B cell (primary cell): ENCODE measurements around the gene LIPG. TPM values are rescaled to one million over a fixed set of nuclear protein-coding genes. Genes with fewer than 3 reads are reported as not detected.

ENCODE experiments used
- ATAC-seq: fragments of 200-7000 bp; cut with Tn5 transposase; one replicate; pipeline ENCODE4 v1.10.0; 2021; ENCODE audit warnings: low read depth, mild to moderate bottlenecking, moderate number of reproducible peaks, moderate library complexity
- CTCF ChIA-PET: fragments of 350-600 bp; sonication (Branson Sonifier 250); formaldehyde crosslinking; loops from one replicate; lab custom pipeline; 2021; ENCODE audit warnings: antibody characterized with exemption, inconsistent platforms; lab: Charles Lee
- POLR2A ChIA-PET: fragments of 350-600 bp; sonication (Branson Sonifier 250); formaldehyde crosslinking; loops from one replicate; lab custom pipeline; 2021; ENCODE audit warnings: antibody characterized with exemption; lab: Charles Lee
- DNase-seq: peaks from one replicate; pipeline ENCODE4 v3.0.0; 2013
- H2AFZ ChIP-seq: 2 replicates; pipeline ENCODE4 v1.6.1; 2012; ENCODE audit warnings: mild to moderate bottlenecking, low read depth, low read length; ENCODE audit not compliant: insufficient read depth, poor library complexity, severe bottlenecking
- H3K27ac ChIP-seq, 2 donors: 1 replicate in 1 of 2; 2 replicates in 1 of 2; pipeline ENCODE4 v1.5.1; 2012 to 2013; ENCODE audit warnings: low read length in 2 of 2, mild to moderate bottlenecking in 2 of 2, moderate library complexity in 1 of 2
- H3K27me3 ChIP-seq, 4 experiments: fragments of 200-600 bp in 1 of 4; sonication (generic) in 1 of 4; replicated peaks in 1 of 4; 1 replicate in 2 of 4; 2 replicates in 2 of 4; pipeline versions ENCODE4 v1.6.1 to v1.7.0; 2013 to 2016; ENCODE audit warnings: low read length in 3 of 4, mild to moderate bottlenecking in 2 of 4, mixed read lengths in 1 of 4, moderate library complexity in 1 of 4; ENCODE audit not compliant: insufficient read depth in 4 of 4, control insufficient read depth in 3 of 4; ENCODE audit errors: control extremely low read depth in 1 of 4
- H3K36me3 ChIP-seq, 2 experiments: replicated peaks in 1 of 2; 1 replicate in 1 of 2; 2 replicates in 1 of 2; pipeline versions ENCODE4 v1.6.1 to v1.7.1; 2013; ENCODE audit warnings: low read length in 1 of 2; ENCODE audit not compliant: insufficient read depth in 2 of 2, control insufficient read depth in 1 of 2; ENCODE audit errors: control extremely low read depth in 1 of 2, extremely low read depth in 1 of 2
- H3K4me1 ChIP-seq, 2 donors: fragments of 200-600 bp in 1 of 2; sonication (generic) in 1 of 2; 1 replicate in 1 of 2; 2 replicates in 1 of 2; pipeline versions ENCODE4 v1.5.1 to v1.6.1; 2013 to 2017; ENCODE audit warnings: low read length in 2 of 2; ENCODE audit not compliant: control insufficient read depth in 2 of 2, insufficient read depth in 2 of 2
- H3K4me2 ChIP-seq: replicated peaks from 2 replicates; pipeline ENCODE3; 2012; ENCODE audit warnings: mild to moderate bottlenecking, low read depth, low read length; ENCODE audit not compliant: poor library complexity, severe bottlenecking
- H3K4me3 ChIP-seq, 5 experiments: fragments of 200-600 bp in 1 of 5; sonication (generic) in 1 of 5; 1 replicate in 3 of 5; 2 replicates in 2 of 5; pipeline versions ENCODE4 v1.5.1 to v1.7.0; 2011 to 2016; ENCODE audit warnings: low read length in 4 of 5, mild to moderate bottlenecking in 4 of 5, low read depth in 2 of 5, control low read depth in 1 of 5, moderate library complexity in 1 of 5; ENCODE audit not compliant: insufficient read depth in 1 of 5; ENCODE audit errors: control extremely low read depth in 1 of 5, extremely low read depth in 1 of 5
- H3K79me2 ChIP-seq: fragments of 200-600 bp; sonication (generic); one replicate; pipeline ENCODE4 v1.6.0; 2016; ENCODE audit warnings: low read length; ENCODE audit not compliant: control insufficient read depth, insufficient read depth
- H3K9ac ChIP-seq: fragments of 200-600 bp; sonication (generic); 2 replicates; pipeline ENCODE4 v1.6.1; 2017; ENCODE audit warnings: mild to moderate bottlenecking, low read length, moderate library complexity
- H3K9me3 ChIP-seq, 3 donors: one replicate each; pipeline versions ENCODE4 v1.6.1 to v1.7.1; 2013; ENCODE audit warnings: low read length in 2 of 3; ENCODE audit not compliant: control insufficient read depth in 2 of 3, insufficient read depth in 1 of 3; ENCODE audit errors: control extremely low read depth in 1 of 3
- H4K20me1 ChIP-seq: 2 replicates; pipeline ENCODE4 v1.6.0; 2012; ENCODE audit warnings: mild to moderate bottlenecking, low read length; ENCODE audit not compliant: insufficient read depth, control insufficient read depth, poor library complexity, severe bottlenecking
- H3K27ac Mint-ChIP-seq: one replicate; pipeline ENCODE4 v1.8.0; 2021; ENCODE audit warnings: mixed read lengths
- H3K27me3 Mint-ChIP-seq: one replicate; pipeline ENCODE4 v1.8.0; 2021; ENCODE audit warnings: mixed read lengths
- H3K4me1 Mint-ChIP-seq: one replicate; pipeline ENCODE4 v1.8.0; 2021; ENCODE audit warnings: mixed read lengths
- H3K4me3 Mint-ChIP-seq: one replicate; pipeline ENCODE4 v1.8.0; 2021; ENCODE audit warnings: mixed read lengths
- H3K9me3 Mint-ChIP-seq: one replicate; pipeline ENCODE4 v1.8.0; 2022; ENCODE audit warnings: mixed read lengths; ENCODE audit not compliant: insufficient read depth
- EZH2 ChIP-seq: IDR thresholded peaks from 2 replicates; pipeline ENCODE4 v1.6.1; 2012; ENCODE audit warnings: borderline replicate concordance, low read depth, mild to moderate bottlenecking, moderate library complexity, low read length; ENCODE audit not compliant: insufficient read depth, poor library complexity, severe bottlenecking
- WGBS: methylation state at CpG from one replicate; pipeline ENCODE4 v1.1.5; 2013; ENCODE audit warnings: missing lambda C conversion rate; ENCODE audit not compliant: insufficient coverage; 5-methylcytosine and 5-hydroxymethylcytosine counted together
- intact Hi-C: fragments of 100-400 bp; cut with micrococcal nuclease; formaldehyde crosslinking; loops from one replicate; pipeline ENCODE4 v1.10.0; 2022
- polyA plus RNA-seq: library from polyadenylated mRNA; depleted of rRNA; stranded (reverse); fragments of >200 nt; gene quantifications from 2 replicates; pipeline ENCODE4 v1.2.3, GENCODE V29; 2012
- total RNA-seq, 2 donors: library from RNA; stranded (reverse); fragments of 120-200 nt in 1 of 2; gene quantifications; 1 replicate in 1 of 2; 2 replicates in 1 of 2; pipeline versions ENCODE4 v1.2.3 to v1.2.4, GENCODE V29; 2013 to 2022
- TF ChIP-seq, protein P1 (sequence below): fragments of 200-600 bp; IDR thresholded peaks from one replicate; pipeline ENCODE4 v1.8.0; 2022; ENCODE audit warnings: antibody characterized with exemption, mild to moderate bottlenecking

Gene LIPG
- total and polyA plus RNA-seq, 2 donors (not counting 1 experiment from before 2014, with no cell fraction given) = not detected

GRCh38 chr18:49591271-49591670, 29.4 kb downstream of the LIPG start:
- ATAC-seq (no peak), DNase-seq (no peak)
- Histone ChIP-seq H3K27me3 (peaks cover 0 to 6% (median 0%) of the 10 kb centered on the region in 4 experiments), H4K20me1 (no peaks in the 10 kb centered on the region), H3K36me3 (no peaks in the 10 kb centered on the region), H3K4me2 (no peak overlapping the region), H3K79me2 (no peaks in the 10 kb centered on the region), H3K4me3 (no peak overlapping the region), H3K9me3 (peaks cover 0 to 3% (median 0%) of the 10 kb centered on the region in 3 donors), H3K9ac (no peak overlapping the region), H3K27ac (no peak overlapping the region), H3K4me1 (no peaks in the 10 kb centered on the region), H2AFZ (no peak overlapping the region)
- CTCF ChIA-PET = no interaction called here
- Mint-ChIP-seq H3K9me3 (no peaks in the 10 kb centered on the region), H3K4me1 (no peaks in the 10 kb centered on the region), H3K4me3 (no peak overlapping the region), H3K27ac (no peak overlapping the region), H3K27me3 (peaks cover 14% of the 10 kb centered on the region)
- POLR2A ChIA-PET = no interaction called here
- WGBS = no CpG with 5 or more reads among the region's 3 CpGs
- intact Hi-C loops = no loop called here
- TF ChIP-seq EZH2 = no peak
- TF ChIP-seq, protein P1, sequence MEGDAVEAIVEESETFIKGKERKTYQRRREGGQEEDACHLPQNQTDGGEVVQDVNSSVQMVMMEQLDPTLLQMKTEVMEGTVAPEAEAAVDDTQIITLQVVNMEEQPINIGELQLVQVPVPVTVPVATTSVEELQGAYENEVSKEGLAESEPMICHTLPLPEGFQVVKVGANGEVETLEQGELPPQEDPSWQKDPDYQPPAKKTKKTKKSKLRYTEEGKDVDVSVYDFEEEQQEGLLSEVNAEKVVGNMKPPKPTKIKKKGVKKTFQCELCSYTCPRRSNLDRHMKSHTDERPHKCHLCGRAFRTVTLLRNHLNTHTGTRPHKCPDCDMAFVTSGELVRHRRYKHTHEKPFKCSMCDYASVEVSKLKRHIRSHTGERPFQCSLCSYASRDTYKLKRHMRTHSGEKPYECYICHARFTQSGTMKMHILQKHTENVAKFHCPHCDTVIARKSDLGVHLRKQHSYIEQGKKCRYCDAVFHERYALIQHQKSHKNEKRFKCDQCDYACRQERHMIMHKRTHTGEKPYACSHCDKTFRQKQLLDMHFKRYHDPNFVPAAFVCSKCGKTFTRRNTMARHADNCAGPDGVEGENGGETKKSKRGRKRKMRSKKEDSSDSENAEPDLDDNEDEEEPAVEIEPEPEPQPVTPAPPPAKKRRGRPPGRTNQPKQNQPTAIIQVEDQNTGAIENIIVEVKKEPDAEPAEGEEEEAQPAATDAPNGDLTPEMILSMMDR = no peak

- ATAC-seq = no peak
- CTCF ChIA-PET = no interaction called here
- 58% methylated on average over 3 of the region's 4 CpGs for WGBS
These were observed 29.9 kb downstream of the LIPG start for GRCh38 chr18:49591775-49592174.

More at GRCh38 chr18:49591775-49592174, 29.9 kb downstream of the LIPG start:
- H3K4me1 Mint-ChIP-seq = no peaks in the 10 kb centered on the region
- no peak for TF ChIP-seq EZH2
- TF ChIP-seq, protein P1 = no peak
- intact Hi-C loops = no loop called here
- H3K79me2 ChIP-seq = no peaks in the 10 kb centered on the region
- H3K27ac ChIP-seq = no peak overlapping the region
- no peaks in the 10 kb centered on the region for H3K36me3 ChIP-seq
- peaks cover 0 to 3% (median 0%) of the 10 kb centered on the region in 4 experiments for H3K27me3 ChIP-seq
- H3K27me3 Mint-ChIP-seq = peaks cover 16% of the 10 kb centered on the region
- no peak overlapping the region for H2AFZ ChIP-seq
- POLR2A ChIA-PET = no interaction called here
- H4K20me1 ChIP-seq = no peaks in the 10 kb centered on the region
- no peak for DNase-seq
- H3K9ac ChIP-seq = no peak overlapping the region
- no peaks in the 10 kb centered on the region for H3K4me1 ChIP-seq
- H3K4me3 ChIP-seq = no peak overlapping the region
- H3K9me3 Mint-ChIP-seq = no peaks in the 10 kb centered on the region
- peaks cover 0 to 3% (median 0%) of the 10 kb centered on the region in 3 donors for H3K9me3 ChIP-seq
- no peak overlapping the region for H3K27ac Mint-ChIP-seq
- H3K4me2 ChIP-seq = no peak overlapping the region
- no peak overlapping the region for H3K4me3 Mint-ChIP-seq
